NCI-H526 (cell line): ENCODE measurements around the gene AADACL4.
"Not testable (repeated sequence)": the region's sequence is repeated elsewhere in the genome, so short reads cannot be mapped to it uniquely, and the experiment has no call there.

Experiments used
- DNase-seq, 2 experiments: peaks; one replicate each; lab custom pipeline; 2025; lab: John Stamatoyannopoulos, UW

The AADACL4 gene

GRCh38 chr1:12658531-12659453 lies 14.9 kb downstream of the AADACL4 start:
- peak; percentile 61 to 89 for DNase-seq

- no peak for DNase-seq
Observed at GRCh38 chr1:12661606-12662219, 17.8 kb downstream of the AADACL4 start.

- DNase-seq = no peak
Observed at GRCh38 chr1:12662556-12662955, 18.7 kb downstream of the AADACL4 start.

DNA sequence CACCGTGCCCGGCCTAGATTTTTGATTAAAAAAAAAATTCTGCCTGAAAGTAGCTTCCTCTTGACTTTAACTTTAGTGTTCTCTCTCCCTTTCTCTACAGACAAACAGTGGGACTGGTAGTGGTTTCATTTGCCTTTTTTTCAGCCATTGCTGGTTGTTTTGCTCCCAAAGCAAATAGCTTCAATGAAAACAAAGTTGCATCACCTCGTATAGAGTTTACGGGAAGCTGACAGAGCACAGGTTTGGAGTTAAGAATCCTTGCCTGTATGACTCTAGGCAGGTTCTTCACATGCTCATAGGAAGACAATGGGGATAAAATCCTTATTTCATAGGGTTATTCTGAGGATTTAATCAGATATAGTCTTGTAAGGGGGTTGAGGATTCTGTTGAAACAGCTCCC lies 21.6 kb downstream of the AADACL4 start:
- no peak for DNase-seq

- no peak for DNase-seq
Observed at GRCh38 chr1:12666141-12666735, 22.4 kb downstream of the AADACL4 start.

DNA sequence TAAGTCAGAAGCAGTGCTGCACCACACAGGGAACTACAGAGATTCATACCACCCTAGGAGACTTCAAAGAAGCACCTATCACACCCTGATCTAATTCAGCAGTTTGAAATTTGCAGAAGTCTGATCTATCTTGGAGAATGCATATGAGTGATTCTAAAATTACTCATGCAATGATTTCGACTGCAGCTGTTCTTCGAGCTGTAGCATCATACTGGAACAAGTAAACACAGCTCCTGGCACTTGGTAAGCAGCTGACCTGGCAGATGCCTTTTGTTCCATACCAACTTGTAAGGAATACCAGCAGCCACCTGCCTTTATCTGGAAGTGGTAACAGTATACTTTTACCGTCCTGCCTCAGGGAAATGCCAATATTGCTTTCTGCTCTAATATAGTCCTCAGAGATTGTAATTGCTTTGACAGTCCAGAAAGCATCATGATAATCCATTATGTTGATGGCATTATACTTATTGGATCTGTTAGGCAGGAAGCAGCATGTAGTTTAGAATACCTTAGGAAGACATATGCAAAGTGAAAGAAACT lies 25.7 kb downstream of the AADACL4 start:
- no peak for DNase-seq

DNA sequence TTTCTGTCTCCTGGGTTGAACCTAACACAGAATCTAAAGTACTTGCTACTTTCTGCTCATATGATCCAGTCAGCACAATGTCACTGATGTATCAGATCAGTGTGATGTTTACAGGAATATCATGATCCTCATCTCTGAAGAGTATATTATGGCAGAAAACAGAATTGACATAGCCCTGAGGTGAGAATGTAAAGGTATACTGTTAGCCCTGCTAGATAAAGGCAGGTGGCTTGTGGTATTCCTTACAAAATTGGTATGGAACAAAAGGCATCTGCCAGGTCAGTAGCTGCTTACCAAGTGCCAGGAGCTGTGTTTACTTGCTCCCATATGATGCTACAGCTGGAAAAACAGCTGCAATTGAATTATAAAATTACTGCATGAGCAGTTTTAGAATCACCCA lies 30.5 kb downstream of the AADACL4 start:
- no peak for DNase-seq

- not testable (repeated sequence) for DNase-seq
Observed at GRCh38 chr1:12676122-12676521, 32.2 kb downstream of the AADACL4 start.

GRCh38 chr1:12677565-12677964 lies 33.7 kb downstream of the AADACL4 start:
- no peak for DNase-seq

- DNase-seq = no peak
Observed at GRCh38 chr1:12678350-12678749, 34.5 kb downstream of the AADACL4 start.

DNA sequence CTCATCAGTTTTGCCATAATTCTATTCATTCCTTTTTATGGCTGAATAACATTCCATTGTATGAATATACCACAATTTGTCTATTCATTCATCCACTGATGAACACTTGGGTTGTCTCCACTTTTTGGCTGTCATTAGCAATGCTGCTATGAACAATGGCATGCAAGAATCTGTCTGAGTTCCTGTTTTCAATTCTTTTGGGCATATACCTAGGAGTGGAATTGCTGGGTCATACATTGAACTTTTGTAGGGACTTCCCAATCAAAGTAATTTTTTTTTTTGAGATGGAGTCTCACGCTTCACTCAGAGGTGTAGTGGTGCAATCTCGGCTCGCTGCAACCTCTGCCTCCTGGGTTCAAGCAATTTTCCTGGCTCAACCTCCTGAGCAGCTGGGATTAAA lies 34.9 kb downstream of the AADACL4 start:
- DNase-seq = no peak

GRCh38 chr1:12690156-12690555 lies 46.3 kb downstream of the AADACL4 start:
- DNase-seq = no peak

DNA sequence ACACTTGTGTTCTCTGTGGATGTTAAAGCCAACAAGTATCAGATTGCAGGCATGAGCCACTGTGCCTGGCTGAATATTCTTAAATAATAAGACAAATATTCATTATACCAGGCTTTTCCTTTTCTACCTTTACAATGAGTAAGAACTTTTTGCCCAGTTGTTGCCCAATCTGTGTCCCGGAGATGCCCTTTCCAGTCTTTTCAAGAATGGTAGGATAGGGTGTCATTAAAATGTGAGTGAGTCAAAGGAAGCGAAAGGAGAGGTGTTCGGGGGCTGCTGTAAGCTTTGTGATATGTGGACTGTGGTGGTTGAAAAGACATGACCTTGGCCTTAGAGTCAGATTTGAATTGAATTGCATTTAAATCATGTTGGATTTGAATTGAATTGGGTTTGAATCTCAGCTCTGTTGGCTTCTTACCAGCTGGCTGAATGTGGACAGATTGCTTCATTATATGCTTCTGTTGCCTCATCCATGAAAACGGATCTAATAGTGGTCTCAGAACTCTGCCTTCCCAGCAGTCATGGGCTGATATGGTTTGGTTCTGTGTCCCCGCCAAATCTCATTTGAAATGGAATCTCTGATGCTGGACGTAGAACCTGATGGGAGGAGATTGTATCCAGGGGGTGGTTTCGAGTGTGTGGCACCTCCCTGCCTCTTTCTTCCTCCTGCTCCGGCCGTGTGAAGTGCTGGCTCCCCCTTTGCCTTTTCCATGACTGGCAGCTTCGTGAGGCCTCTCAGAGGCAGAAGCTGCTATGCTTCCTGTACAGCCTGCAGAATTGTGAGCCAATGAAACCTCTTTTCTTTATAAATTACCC lies 49.3 kb downstream of the AADACL4 start:
- DNase-seq = no peak

GRCh38 chr1:12696658-12697057 lies 52.8 kb downstream of the AADACL4 start:
- no peak for DNase-seq

DNA sequence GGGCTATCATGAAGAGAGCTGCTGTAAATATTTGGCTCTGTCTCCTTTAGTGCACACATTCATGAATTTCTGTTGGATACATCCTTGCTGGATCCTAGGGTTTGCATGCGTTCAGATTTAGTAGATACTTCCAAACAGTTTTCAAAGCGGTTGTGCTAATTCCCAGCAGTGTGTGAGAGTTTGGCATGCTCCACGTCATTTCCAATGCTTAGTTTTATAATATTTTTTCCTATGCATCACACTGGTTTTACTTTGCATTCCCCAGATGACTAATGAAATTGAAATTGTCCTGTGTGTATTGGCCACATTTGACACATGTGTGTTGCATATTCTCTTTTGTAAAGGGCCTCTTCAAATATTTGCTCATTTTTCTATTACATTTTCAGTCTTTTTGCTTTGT lies 53.5 kb downstream of the AADACL4 start:
- no peak for DNase-seq

- no peak for DNase-seq
Observed at GRCh38 chr1:12703821-12704451, 60.1 kb downstream of the AADACL4 start.

DNA sequence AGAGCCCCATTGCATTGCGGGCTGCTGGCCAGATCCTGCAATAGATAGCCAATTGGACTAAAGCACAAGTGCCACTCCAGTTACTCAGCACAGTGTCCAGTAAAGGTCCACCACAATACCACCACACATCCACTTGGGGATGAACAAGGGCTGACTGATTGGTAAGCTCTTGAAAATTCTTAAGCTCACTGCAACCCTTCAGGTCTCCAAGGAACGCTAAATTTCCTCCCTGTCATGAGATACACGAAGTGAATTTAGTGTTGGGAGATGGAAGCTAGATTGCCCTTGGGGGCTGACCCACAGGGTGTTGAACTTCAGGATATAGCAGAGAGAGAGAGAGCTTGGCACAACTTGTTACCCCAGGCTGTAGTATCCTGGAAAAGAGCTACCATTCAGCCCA lies 62.2 kb downstream of the AADACL4 start:
- DNase-seq = no peak

- DNase-seq = no peak
Observed at GRCh38 chr1:12708396-12709090, 64.7 kb downstream of the AADACL4 start.

DNA sequence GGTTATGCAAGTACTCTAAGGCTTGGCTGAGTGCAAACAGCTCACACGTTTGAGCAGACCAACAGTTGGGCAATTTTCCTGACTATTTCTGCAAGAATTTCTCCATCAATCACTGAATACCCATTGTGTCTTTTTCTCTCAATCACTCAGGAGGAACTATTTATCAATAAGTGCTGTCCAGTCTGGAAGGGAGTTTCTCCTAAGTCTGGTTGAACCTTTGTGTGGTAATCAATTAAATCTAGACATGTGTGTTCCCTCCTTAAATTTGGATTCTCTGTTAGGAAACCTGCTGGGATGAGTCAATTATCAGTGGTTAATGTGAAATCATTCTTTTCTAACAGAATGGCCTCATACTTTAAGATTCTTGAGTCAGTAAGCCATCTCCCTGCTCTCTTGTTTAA lies 65.2 kb downstream of the AADACL4 start:
- DNase-seq = no peak

DNA sequence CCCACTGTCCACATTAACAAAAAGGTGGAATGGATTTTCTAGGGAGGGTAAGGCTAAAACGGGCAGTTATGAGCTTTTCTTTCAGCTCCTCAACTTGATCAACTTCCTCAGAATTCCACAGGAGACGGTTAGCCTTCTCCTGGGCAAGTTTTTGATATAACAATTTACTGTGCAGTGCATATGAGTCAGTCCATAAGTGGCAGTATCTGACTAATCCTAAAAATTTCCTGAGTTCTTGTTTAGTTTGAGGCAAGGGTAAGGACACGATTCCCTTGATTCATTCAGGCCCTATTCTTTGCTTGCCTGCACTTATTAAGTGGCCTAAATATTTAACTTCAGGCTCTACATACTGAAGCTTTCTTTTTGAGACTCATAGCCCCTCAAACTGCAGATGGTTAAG lies 65.8 kb downstream of the AADACL4 start:
- no peak for DNase-seq

GRCh38 chr1:12711536-12711935 lies 67.7 kb downstream of the AADACL4 start:
- DNase-seq = no peak
